Stimulated activated naive CD8-positive, alpha-beta T cell treated with anti-CD3 and anti-CD28 coated beads, Interleukin-15, Interleukin-2, amounts not matched to agents 100 ng/mL and 50 ng/mL, for 24 hours (primary cell): Measurements from ENCODE around the gene PITPNC1.
"Not testable (repeated sequence)": the region's sequence is repeated elsewhere in the genome, so short reads cannot be mapped to it uniquely, and the experiment has no call there.

Experiments used
- H3K27ac Mint-ChIP-seq: one replicate; pipeline ENCODE4 v1.8.0; 2021; ENCODE audit warnings: mild to moderate bottlenecking, mixed read lengths
- H3K27me3 Mint-ChIP-seq: one replicate; pipeline ENCODE4 v1.8.0; 2021; ENCODE audit warnings: mixed read lengths
- H3K36me3 Mint-ChIP-seq: one replicate; pipeline ENCODE4 v1.8.0; 2021; ENCODE audit warnings: low read depth, mixed read lengths
- H3K4me1 Mint-ChIP-seq: one replicate; pipeline ENCODE4 v1.8.0; 2021; ENCODE audit warnings: low read depth, mixed read lengths
- H3K4me3 Mint-ChIP-seq: one replicate; pipeline ENCODE4 v1.8.0; 2021; ENCODE audit warnings: mild to moderate bottlenecking, mixed read lengths
- H3K9me3 Mint-ChIP-seq: one replicate; pipeline ENCODE4 v1.8.0; 2021; ENCODE audit warnings: mixed read lengths

Gene PITPNC1

DNA sequence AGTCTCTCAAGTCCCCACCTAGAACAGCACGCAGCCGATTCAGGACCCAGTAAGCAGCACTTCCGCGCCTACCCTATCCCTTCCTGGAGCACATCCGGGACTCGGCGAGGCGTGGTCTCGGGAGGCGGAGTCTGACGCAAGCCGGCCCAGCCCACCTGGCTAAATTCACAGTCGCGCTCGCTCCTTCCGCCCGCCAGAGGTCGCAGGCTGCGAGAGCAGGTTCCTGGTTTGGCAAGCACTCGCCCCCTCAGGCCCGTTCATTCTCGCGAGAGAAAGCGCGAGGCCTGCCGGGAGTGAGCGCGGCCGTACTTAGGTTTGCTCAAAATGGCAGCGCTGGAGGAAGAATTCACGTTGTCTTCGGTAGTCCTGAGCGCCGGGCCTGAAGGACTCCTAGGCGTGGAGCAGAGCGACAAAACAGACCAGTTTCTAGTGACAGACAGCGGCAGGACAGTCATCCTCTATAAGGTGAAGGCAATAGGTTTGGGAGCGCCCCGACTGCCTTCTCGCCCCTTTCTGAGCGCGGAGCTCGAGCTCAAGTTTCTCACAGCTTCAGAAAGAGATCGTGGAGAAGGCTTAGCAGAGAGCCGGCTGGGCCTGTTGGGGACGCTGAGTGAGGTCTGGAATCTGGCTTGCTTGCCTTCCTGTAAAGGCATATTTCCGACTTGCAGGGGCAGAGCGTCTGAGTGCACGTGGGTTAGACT, 340.7 kb downstream of the PITPNC1 start, which contains the start of gene NOL11:
Gene NOL11 (plus strand): TSS at position 313 of the 701 bp plus-strand sequence. CDS start 12 bp downstream, at position 325.
- H3K4me3 Mint-ChIP-seq = peak within 1 kb of the TSS; percentile 99
- no peaks in the 10 kb centered on the region for H3K9me3 Mint-ChIP-seq
- H3K4me1 Mint-ChIP-seq = peaks cover 39% of the 10 kb centered on the region
- peaks cover 28% of the 10 kb centered on the region for H3K36me3 Mint-ChIP-seq
- H3K27ac Mint-ChIP-seq = peak within 1 kb of the TSS; percentile 99
- H3K27me3 Mint-ChIP-seq = no peaks in the 10 kb centered on the region

DNA sequence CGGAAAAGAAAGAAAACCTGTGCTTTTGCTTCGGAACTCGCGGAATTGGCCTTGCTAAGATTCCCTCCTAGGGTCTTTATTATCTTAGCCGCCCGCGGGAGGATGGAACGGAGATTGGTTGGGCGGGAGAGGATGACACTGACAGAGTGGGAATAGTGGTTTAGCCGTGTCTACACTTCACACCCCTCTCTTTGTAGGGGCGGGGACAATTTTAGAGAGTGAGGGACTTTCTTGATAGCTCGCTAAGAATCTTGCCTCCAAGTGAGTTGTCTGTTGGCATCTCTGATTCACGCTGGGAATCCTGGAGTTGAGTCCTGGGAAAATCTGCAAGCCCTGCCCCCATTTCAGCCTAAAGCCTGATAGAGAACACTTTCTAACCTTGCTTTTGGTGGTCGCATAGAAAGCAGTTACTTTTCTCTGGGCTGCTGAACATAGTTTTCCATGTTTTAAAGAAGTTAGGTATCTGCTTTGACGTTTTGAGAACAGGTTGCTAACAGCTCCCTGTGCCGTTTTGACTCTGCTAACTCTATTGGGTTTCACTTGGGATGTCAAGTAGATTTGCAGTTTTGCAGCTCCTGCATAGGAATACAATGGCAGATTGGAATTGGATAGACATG, 341.4 kb downstream of the PITPNC1 start:
- Mint-ChIP-seq H3K4me1 (peaks cover 39% of the 10 kb centered on the region), H3K27me3 (no peaks in the 10 kb centered on the region), H3K27ac (peak overlapping the region; percentile 99), H3K9me3 (no peaks in the 10 kb centered on the region), H3K36me3 (peaks cover 32% of the 10 kb centered on the region), H3K4me3 (peak overlapping the region; percentile 99)

DNA sequence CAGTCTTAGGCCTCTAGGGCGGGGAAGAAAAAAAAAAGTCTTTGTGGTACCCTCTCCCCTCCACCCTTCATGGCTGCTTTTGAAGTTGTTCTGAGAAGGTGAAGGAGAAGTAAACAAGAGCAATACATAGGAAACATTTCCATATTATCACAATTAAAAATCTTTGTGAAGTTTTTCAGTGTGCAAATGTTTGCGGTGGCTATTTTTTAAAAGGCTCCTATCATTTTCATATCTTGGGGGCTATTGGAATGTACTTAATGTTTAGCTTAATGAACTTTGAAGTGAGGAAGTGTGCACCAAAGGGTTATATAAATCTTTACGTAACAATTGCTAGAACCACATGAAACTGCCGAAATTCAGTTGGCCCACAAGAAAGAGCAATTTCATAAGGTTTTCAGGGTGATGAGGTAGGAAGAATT, 348.3 kb downstream of the PITPNC1 start:
- Mint-ChIP-seq H3K4me3 (no peak overlapping the region), H3K36me3 (peaks cover 88% of the 10 kb centered on the region), H3K9me3 (no peaks in the 10 kb centered on the region), H3K27me3 (no peaks in the 10 kb centered on the region), H3K27ac (peak overlapping the region; percentile 63), H3K4me1 (peaks cover 30% of the 10 kb centered on the region)

DNA sequence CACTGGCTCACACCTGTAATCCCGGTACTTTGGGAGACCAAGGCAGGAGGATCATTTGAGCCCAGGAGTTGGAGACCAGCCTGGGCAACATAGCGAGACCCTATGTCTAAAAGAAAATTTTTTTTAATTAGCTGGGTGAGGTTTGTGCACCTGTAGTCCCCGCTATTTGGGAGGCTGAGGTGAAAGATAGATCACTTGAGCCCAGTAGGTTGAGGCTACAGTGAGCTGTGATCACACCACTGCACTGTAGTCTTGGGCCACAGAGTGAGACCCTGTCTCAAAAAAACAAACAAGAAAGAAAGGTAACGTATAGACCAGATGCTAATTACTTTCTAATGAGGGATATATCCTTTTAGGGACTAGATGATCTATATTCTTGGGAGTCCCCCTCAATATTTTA, 348.7 kb downstream of the PITPNC1 start:
- Mint-ChIP-seq H3K27ac (peak overlapping the region; percentile 63), H3K36me3 (peaks cover 88% of the 10 kb centered on the region), H3K27me3 (no peaks in the 10 kb centered on the region), H3K4me1 (peaks cover 27% of the 10 kb centered on the region), H3K9me3 (no peaks in the 10 kb centered on the region), H3K4me3 (no peak overlapping the region)

DNA sequence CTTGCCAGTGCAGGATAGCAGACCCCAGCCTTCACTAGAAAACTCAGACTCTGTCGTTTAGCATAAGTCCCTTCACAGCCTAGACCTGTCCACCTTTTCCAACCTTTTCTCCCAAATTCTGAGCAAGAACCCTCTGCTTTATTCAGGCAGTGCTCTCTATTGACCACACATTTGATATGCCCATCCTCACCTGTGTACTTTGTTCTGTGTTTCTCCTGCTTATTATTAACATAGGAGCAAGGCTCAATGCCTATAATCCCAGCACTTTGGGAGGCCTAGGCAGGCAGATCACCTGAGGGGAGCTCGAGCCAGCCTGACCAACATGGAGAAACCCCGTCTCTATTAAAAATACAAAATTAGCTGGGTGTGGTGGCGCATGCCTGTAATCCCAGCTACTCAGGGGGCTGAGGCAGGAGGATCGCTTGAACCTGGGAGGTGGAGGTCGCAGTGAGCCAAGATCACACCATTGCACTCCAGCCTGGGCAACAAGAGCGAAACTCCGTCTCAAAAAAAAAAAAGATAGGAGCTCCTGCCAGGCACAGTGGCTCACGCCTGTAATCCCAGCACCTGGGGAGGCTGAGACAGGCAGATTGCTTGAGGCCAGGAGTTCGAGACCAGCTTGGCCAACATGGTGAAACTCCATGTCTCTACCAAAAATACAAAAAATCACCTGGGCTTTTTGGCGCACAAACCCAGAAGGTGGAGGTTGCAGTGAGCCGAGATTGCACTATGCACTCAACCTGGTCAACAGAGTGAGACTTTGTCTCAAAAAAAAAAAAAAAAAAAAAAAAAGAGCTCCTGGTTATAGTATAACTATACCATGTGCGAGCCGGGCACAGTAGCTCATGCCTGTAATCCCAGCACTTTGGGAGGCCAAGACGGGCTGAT, 350.3 kb downstream of the PITPNC1 start:
- not testable (repeated sequence) for H3K27me3 Mint-ChIP-seq, H3K9me3 Mint-ChIP-seq, H3K27ac Mint-ChIP-seq, H3K4me3 Mint-ChIP-seq
- H3K4me1 Mint-ChIP-seq = peaks cover 20% of the 10 kb centered on the region
- peaks cover 83% of the 10 kb centered on the region for H3K36me3 Mint-ChIP-seq

DNA sequence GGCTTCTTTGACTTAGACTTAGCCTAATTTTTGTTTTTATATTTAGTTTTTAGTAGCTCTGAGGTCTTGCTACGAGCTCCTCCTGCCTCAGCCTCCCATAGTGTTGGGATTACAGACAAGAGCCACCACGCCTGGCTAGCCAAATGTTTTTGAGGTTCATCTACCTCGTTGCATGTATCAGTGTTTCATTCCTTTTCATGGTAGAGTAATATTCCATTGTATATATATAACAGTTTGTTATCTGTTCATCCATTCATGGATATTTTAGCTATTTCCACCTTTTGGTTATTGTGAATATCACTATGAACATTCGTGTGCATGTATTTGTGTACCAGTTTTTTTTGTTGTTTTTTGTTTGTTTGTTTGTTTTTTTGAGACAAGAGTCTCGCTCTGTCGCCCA, 352.8 kb downstream of the PITPNC1 start:
- H3K4me1 Mint-ChIP-seq = peaks cover 29% of the 10 kb centered on the region
- H3K36me3 Mint-ChIP-seq = peaks cover 82% of the 10 kb centered on the region
- H3K9me3 Mint-ChIP-seq = no peaks in the 10 kb centered on the region

DNA sequence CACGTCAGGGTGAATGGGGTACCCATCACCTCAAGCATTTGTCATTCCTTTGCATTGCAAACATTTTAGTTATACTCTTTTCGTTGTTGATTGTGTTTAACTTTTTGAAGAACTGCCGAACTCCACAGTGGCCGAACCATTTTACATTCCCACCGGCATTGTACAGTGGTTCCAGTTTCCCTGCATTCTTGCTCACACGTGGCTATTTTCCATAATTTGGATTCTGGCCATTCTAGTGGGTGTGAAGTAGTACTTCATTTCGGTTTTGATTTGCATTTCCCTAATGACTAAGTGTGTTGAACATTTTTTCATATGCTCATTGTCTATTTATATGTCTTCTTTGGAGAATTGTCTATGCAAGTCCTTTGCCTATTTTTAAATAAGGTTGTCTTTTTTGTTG, 353.6 kb downstream of the PITPNC1 start:
- H3K27me3 Mint-ChIP-seq = no peaks in the 10 kb centered on the region
- peaks cover 22% of the 10 kb centered on the region for H3K4me1 Mint-ChIP-seq
- H3K36me3 Mint-ChIP-seq = peaks cover 76% of the 10 kb centered on the region
- H3K9me3 Mint-ChIP-seq = no peaks in the 10 kb centered on the region
- H3K27ac Mint-ChIP-seq = no peak overlapping the region
- H3K4me3 Mint-ChIP-seq = no peak overlapping the region

More for the DNA sequence above, 352.8 kb downstream of the PITPNC1 start:
- Mint-ChIP-seq H3K4me3 (no peak overlapping the region), H3K27ac (no peak overlapping the region), H3K27me3 (no peaks in the 10 kb centered on the region)

DNA sequence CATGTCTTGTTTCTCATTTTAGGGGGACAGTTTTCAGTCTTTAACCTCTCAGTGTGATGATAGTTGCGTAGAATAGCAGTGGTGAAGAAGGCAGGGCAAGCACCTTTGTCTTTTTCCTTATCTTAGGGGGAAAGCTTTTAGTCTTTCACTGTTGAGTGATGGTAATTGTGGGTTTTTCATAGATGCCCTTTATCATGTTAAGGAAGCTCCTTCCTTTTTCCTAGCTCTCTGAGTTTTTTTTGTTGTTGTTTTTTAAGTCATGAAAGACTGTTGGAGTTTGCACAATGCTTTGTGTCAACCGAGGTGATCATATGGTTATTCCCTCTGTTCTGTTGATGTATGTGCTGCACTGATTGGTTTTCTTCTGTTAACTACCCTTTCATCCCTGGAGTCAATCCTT, 356.4 kb downstream of the PITPNC1 start:
- Mint-ChIP-seq H3K27me3 (no peaks in the 10 kb centered on the region), H3K4me3 (no peak overlapping the region), H3K9me3 (no peaks in the 10 kb centered on the region), H3K4me1 (peaks cover 22% of the 10 kb centered on the region), H3K27ac (no peak overlapping the region), H3K36me3 (peaks cover 83% of the 10 kb centered on the region)

DNA sequence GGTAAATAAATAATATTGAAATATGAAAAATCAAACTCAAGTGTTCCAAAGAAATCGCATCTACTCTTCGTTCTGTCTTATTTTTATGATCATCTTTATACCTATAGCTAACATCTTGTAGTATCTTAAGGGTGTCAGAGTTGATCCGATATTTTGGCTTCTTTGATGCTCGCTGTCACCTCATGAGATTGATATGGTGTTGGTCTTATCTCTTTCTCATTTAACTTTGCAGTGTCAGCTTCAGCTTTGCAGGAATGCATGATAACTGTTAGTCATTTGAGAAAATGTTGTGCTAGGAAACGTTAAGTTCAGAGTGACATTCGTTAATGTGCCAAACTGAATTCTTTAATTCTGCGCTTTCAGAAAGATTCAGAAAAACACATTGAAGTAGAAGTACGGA, 360.1 kb downstream of the PITPNC1 start:
- no peak overlapping the region for H3K4me3 Mint-ChIP-seq

DNA sequence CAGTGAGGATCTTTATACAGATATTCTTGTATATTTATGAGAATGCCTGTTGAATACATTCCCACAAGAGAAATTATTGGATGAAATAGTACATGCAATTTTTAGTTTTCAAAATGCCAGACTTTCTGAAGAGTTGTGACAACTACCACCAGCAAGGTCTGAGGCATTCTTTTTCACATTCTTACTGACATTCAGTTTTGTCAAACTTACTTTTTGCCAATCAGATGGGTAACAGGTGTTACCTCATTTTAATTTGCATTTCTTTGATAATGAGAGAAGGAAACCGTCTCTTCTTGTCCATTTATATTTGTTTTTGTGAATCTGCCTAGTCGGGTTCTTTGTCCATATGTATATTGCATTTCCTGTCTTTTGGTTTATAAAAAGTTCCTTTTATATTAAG, 364.9 kb downstream of the PITPNC1 start:
- no peak overlapping the region for H3K27ac Mint-ChIP-seq
- H3K27me3 Mint-ChIP-seq = no peaks in the 10 kb centered on the region
- H3K4me1 Mint-ChIP-seq = no peaks in the 10 kb centered on the region
- no peaks in the 10 kb centered on the region for H3K9me3 Mint-ChIP-seq
- H3K36me3 Mint-ChIP-seq = peaks cover 60% of the 10 kb centered on the region
- no peak overlapping the region for H3K4me3 Mint-ChIP-seq

More for the DNA sequence above, 360.1 kb downstream of the PITPNC1 start:
- H3K4me1 Mint-ChIP-seq = peaks cover 16% of the 10 kb centered on the region
- peaks cover 73% of the 10 kb centered on the region for H3K36me3 Mint-ChIP-seq
- H3K27me3 Mint-ChIP-seq = no peaks in the 10 kb centered on the region
- H3K9me3 Mint-ChIP-seq = no peaks in the 10 kb centered on the region
- no peak overlapping the region for H3K27ac Mint-ChIP-seq
